Osteoblast (primary cell): ENCODE measurements around the gene ABCD4. TPM values are rescaled to one million over a fixed set of nuclear protein-coding genes. Genes with fewer than 3 reads are reported as not detected.
"Not testable (repeated sequence)": the region's sequence is repeated elsewhere in the genome, so short reads cannot be mapped to it uniquely, and the experiment has no call there.

Source experiments
- DNase-seq: peaks from one replicate; pipeline ENCODE4 v3.0.0; 2011; ENCODE audit warnings: low spot score, mixed read lengths; ENCODE audit not compliant: insufficient read length; ENCODE audit errors: missing footprints
- H2AFZ ChIP-seq: 2 replicates; pipeline ENCODE4 v1.6.0; 2011; ENCODE audit warnings: mild to moderate bottlenecking, low read length
- H3K27ac ChIP-seq: 2 replicates; pipeline ENCODE4 v1.5.1; 2011; ENCODE audit warnings: mild to moderate bottlenecking, low read depth, low read length, moderate library complexity
- H3K27me3 ChIP-seq: 2 replicates; pipeline ENCODE4 v1.6.0; 2012; ENCODE audit warnings: mild to moderate bottlenecking, control low read depth, inconsistent platforms, low read length, moderate library complexity; ENCODE audit not compliant: insufficient read depth
- H3K36me3 ChIP-seq: 2 replicates; pipeline ENCODE4 v1.5.1; 2011; ENCODE audit warnings: mild to moderate bottlenecking, low read length, control low read depth, moderate library complexity; ENCODE audit not compliant: insufficient read depth
- H3K4me1 ChIP-seq: 2 replicates; pipeline ENCODE4 v1.5.1; 2011; ENCODE audit warnings: mild to moderate bottlenecking, low read length, control low read depth, moderate library complexity; ENCODE audit not compliant: insufficient read depth
- H3K4me2 ChIP-seq: 2 replicates; pipeline ENCODE4 v1.6.0; 2011; ENCODE audit warnings: mild to moderate bottlenecking, low read length; ENCODE audit not compliant: insufficient read depth
- H3K4me3 ChIP-seq: fragments of 200-600 bp; sonication (generic); 3 replicates; pipeline ENCODE4 v1.5.1; 2012; ENCODE audit warnings: mild to moderate bottlenecking, low read length, inconsistent platforms; ENCODE audit not compliant: insufficient read depth
- H3K79me2 ChIP-seq: 2 replicates; pipeline ENCODE4 v1.6.0; 2012; ENCODE audit warnings: mild to moderate bottlenecking, low read length, control low read depth, inconsistent platforms; ENCODE audit not compliant: insufficient read depth
- H3K9me3 ChIP-seq: 2 replicates; pipeline ENCODE4 v1.5.1; 2011; ENCODE audit warnings: low read depth, low read length, control low read depth
- H4K20me1 ChIP-seq: 2 replicates; pipeline ENCODE4 v1.6.0; 2012; ENCODE audit warnings: mild to moderate bottlenecking, low read length, control low read depth; ENCODE audit not compliant: insufficient read depth
- total RNA-seq: library from RNA; depleted of rRNA; stranded (reverse); fragments of >200 nt; gene quantifications from 2 replicates; pipeline ENCODE4 v1.2.3, GENCODE V29; 2012
- TF ChIP-seq, protein P1 (sequence below): IDR thresholded peaks from 2 replicates; pipeline ENCODE4 v1.5.1; 2011; ENCODE audit warnings: mild to moderate bottlenecking, low read depth, low read length, moderate library complexity; ENCODE audit errors: extremely low read depth

Gene ABCD4
- total RNA-seq, 1 donor, result 38.7 TPM

DNA sequence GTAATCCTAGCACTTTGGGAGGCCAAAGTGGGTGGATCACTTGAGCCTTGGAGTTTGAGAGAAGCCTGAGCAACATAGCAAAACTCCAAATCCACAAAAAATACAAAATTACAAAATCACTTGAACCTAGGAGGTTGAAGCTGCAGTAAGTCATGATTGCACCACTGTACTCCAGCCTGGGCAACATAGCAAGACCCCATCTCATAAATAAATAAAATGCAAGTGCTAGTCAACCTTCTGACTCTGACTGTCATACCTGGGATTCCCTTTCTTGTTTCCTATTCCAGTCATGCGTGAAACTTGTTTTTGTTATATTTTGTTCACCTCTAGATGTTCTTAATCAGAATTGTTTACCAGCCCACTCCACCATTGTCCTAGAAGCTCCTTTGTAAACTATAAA, 31.4 kb downstream of the ABCD4 start:
- Histone ChIP-seq H3K4me3 (no peak overlapping the region), H3K79me2 (no peaks in the 10 kb centered on the region), H3K36me3 (no peaks in the 10 kb centered on the region), H3K4me2 (no peak overlapping the region), H3K27ac (no peak overlapping the region), H4K20me1 (no peaks in the 10 kb centered on the region), H3K27me3 (no peaks in the 10 kb centered on the region), H3K9me3 (no peaks in the 10 kb centered on the region), H2AFZ (no peak overlapping the region), H3K4me1 (peaks cover 18% of the 10 kb centered on the region)
- TF ChIP-seq, protein P1, sequence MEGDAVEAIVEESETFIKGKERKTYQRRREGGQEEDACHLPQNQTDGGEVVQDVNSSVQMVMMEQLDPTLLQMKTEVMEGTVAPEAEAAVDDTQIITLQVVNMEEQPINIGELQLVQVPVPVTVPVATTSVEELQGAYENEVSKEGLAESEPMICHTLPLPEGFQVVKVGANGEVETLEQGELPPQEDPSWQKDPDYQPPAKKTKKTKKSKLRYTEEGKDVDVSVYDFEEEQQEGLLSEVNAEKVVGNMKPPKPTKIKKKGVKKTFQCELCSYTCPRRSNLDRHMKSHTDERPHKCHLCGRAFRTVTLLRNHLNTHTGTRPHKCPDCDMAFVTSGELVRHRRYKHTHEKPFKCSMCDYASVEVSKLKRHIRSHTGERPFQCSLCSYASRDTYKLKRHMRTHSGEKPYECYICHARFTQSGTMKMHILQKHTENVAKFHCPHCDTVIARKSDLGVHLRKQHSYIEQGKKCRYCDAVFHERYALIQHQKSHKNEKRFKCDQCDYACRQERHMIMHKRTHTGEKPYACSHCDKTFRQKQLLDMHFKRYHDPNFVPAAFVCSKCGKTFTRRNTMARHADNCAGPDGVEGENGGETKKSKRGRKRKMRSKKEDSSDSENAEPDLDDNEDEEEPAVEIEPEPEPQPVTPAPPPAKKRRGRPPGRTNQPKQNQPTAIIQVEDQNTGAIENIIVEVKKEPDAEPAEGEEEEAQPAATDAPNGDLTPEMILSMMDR, result no peak
- DNase-seq, result no peak

DNA sequence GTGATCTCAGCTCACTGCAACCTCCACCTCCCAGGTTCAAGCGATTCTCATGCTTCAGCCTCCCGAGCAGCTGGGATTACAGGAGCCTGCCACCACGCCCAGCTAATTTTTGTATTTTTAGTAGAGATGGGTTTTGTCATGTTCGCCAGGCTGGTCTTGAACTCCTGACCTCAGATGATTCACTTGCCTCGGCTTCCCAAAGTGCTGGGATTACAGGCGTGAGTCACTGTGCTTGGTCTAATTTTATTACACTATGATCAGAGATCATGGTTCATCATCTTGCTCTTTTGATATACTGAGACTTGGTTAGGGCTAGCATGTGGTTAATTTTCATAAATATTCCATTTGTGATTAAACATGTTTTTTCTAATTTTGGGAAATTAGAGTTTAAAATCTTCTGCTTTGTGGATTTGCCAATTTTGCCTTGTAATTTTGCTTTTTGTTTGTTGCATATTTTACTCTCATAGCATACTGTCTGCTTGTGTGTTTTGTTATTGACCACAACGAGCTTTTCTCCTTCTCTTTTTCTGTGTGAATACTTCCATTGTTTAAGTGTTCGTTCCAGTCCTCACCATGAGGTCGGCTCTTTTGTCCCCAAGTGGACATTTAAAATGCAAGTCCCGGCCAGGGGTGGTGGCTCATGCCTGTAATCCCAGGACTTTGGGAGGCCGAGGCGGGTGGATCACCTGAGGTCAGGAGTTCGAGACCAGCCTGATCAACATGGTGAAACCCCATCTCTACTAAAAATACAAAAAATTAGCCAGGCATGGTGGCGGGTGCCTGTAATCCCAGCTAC, 32.2 kb downstream of the ABCD4 start:
- H3K4me2 ChIP-seq, result peak overlapping the region; percentile 30
- not testable (repeated sequence) for H3K36me3 ChIP-seq, H3K27ac ChIP-seq, H3K79me2 ChIP-seq, H3K4me3 ChIP-seq, H3K27me3 ChIP-seq, H4K20me1 ChIP-seq, H3K9me3 ChIP-seq, DNase-seq, H2AFZ ChIP-seq
- peaks cover 18% of the 10 kb centered on the region for H3K4me1 ChIP-seq

GRCh38 chr14:74267588-74267987, 35.1 kb downstream of the ABCD4 start:
- Histone ChIP-seq H3K9me3 (no peaks in the 10 kb centered on the region), H3K36me3 (no peaks in the 10 kb centered on the region), H4K20me1 (no peaks in the 10 kb centered on the region), H3K27me3 (no peaks in the 10 kb centered on the region), H3K4me3 (no peak overlapping the region), H2AFZ (no peak overlapping the region), H3K27ac (no peak overlapping the region), H3K4me2 (no peak overlapping the region), H3K4me1 (peaks cover 8% of the 10 kb centered on the region), H3K79me2 (no peaks in the 10 kb centered on the region)
- TF ChIP-seq, protein P1, result no peak
- peak; percentile 60 for DNase-seq

DNA sequence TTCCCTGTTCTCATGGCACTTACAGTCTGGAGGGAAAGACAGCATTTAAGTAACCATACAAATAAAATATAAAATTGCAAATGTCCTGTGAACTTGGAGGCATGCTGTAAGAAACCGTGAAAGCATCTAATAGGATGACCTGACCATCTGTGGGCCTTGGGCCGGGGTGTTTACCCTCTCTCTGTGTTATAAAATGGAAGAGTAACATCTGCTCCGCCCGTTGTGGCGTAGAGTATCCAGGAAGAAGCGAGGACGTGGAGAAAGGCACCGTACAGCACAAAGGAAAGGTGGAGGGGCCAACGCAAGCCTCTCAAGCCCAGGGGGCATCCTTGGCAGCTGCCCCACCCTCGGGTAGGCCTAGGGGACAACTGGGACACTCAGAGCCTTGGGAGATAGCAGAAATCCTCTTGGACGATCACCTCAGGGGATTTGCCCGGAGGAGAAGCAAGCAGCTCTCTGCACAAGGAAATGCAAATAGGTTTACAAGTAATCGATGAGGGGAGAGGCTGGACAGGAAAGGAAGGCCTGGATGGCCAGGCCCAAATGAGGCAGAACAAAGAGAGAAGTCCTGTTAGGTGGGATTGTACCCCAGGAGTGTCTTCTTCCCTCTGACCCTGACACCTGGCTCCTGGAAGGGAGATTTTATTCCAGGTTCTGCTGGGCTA, 37.3 kb downstream of the ABCD4 start:
- H3K27me3 ChIP-seq, result no peaks in the 10 kb centered on the region
- H3K79me2 ChIP-seq, result no peaks in the 10 kb centered on the region
- no peak for DNase-seq
- TF ChIP-seq, protein P1, result no peak
- H3K4me2 ChIP-seq, result no peak overlapping the region
- H3K27ac ChIP-seq, result no peak overlapping the region
- no peak overlapping the region for H3K4me3 ChIP-seq
- H2AFZ ChIP-seq, result no peak overlapping the region
- no peaks in the 10 kb centered on the region for H3K9me3 ChIP-seq
- H4K20me1 ChIP-seq, result no peaks in the 10 kb centered on the region
- peaks cover 5% of the 10 kb centered on the region for H3K4me1 ChIP-seq
- H3K36me3 ChIP-seq, result no peaks in the 10 kb centered on the region
